HepG2 (cell line): ENCODE measurements around the gene ZNF467.

Experiments
- ARID2 ChIP-seq: sonication (generic); formaldehyde crosslinking; IDR thresholded peaks from 2 replicates; pipeline ENCODE4 v1.8.1; 2022; ENCODE audit warnings: mild to moderate bottlenecking, missing genetic modification reagents, borderline replicate concordance
- EP300 ChIP-seq, 3 experiments: sonication (generic) in 1 of 3; formaldehyde crosslinking in 1 of 3; IDR thresholded peaks; 2 replicates each; pipeline versions ENCODE4 v1.5.1 to v1.6.1; 2011 to 2020; ENCODE audit warnings: low read depth in 2 of 3, low read length in 2 of 3, borderline replicate concordance in 1 of 3, improper control_type of control experiment in 1 of 3, mild to moderate bottlenecking in 1 of 3, missing genetic modification reagents in 1 of 3, moderate library complexity in 1 of 3
- HDAC2 ChIP-seq: sonication (generic); formaldehyde crosslinking; IDR thresholded peaks from 2 replicates; pipeline ENCODE4 v1.4.0; 2020; ENCODE audit warnings: missing genetic modification reagents
- POLR2AphosphoS5 ChIP-seq: IDR thresholded peaks from 2 replicates; pipeline ENCODE4 v1.6.1; 2012; ENCODE audit warnings: low read depth, low read length
- SIN3A ChIP-seq: IDR thresholded peaks from 2 replicates; pipeline ENCODE4 v1.6.1; 2011; ENCODE audit warnings: low read depth, mild to moderate bottlenecking, control low read depth, low read length, borderline replicate concordance
- TCF7 ChIP-seq: sonication (generic); IDR thresholded peaks from 2 replicates; pipeline ENCODE4 v1.6.1; 2016; ENCODE audit warnings: antibody characterized with exemption, low read depth
- ZEB1 ChIP-seq: IDR thresholded peaks from 2 replicates; pipeline ENCODE4 v1.6.1; 2012; ENCODE audit warnings: mild to moderate bottlenecking, low read depth, inconsistent platforms; ENCODE audit not compliant: insufficient replicate concordance
- ZNF326 ChIP-seq: sonication (generic); formaldehyde crosslinking; IDR thresholded peaks from 2 replicates; pipeline ENCODE4 v1.4.0; 2020; ENCODE audit warnings: missing genetic modification reagents, borderline replicate concordance
- TF ChIP-seq, protein P1 (sequence below): sonication (generic); formaldehyde crosslinking; IDR thresholded peaks from 2 replicates; pipeline ENCODE4 v1.5.0; 2020; ENCODE audit warnings: mild to moderate bottlenecking, missing genetic modification reagents, moderate library complexity
- TF ChIP-seq, protein P2 (sequence below): sonication (generic); IDR thresholded peaks from 2 replicates; pipeline ENCODE4 v1.6.1; 2016; ENCODE audit warnings: low read depth, borderline replicate concordance
- TF ChIP-seq, protein P3 (sequence below): sonication (generic); formaldehyde crosslinking; IDR thresholded peaks from 2 replicates; pipeline ENCODE4 v1.4.0; 2020; ENCODE audit warnings: missing genetic modification reagents, mild to moderate bottlenecking, borderline replicate concordance
- TF ChIP-seq, protein P4 (sequence below): IDR thresholded peaks from 2 replicates; pipeline ENCODE4 v1.6.1; 2016; ENCODE audit warnings: low read depth, missing genetic modification reagents, missing compliant biosample characterization
- TF ChIP-seq, protein P5 (sequence below): sonication (generic); formaldehyde crosslinking; IDR thresholded peaks from one replicate; pipeline ENCODE4 v1.5.1; 2020; ENCODE audit warnings: mild to moderate bottlenecking, missing genetic modification reagents; ENCODE audit errors: not compliant biosample characterization

DNA sequence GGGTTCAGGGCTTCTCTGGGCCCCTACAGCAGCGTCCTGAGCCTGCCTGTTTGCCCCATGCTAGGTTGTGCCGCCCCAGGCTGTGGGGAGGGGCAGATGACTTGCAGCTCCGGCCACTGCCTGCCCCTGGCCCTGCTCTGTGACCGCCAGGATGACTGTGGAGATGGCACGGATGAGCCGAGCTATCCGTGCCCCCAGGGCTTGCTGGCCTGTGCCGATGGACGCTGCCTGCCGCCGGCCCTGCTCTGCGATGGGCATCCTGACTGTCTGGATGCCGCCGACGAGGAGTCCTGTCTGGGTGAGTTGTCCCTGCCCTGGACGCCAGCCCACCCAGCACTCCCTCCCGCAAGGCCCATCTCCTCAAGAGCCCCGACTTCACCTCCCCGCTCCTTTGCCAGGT, 15.7 kb upstream of the ZNF467 start:
- TF ChIP-seq EP300 (IDR thresholded peaks at IDR 0.05; ENCODE audit: low read depth in 2 of 2, low read length in 2 of 2) (no peak), EP300 (CRISPR knock-in tag; IDR thresholded peaks at IDR 0.05; ENCODE audit: borderline replicate concordance) (no peak), ZNF326 (no peak), ZEB1 (no peak), ARID2 (CRISPR knock-in tag) (no peak), SIN3A (no peak), HDAC2 (CRISPR knock-in tag) (no peak), POLR2AphosphoS5 (no peak), TCF7 (no peak)
- TF ChIP-seq, protein P1, sequence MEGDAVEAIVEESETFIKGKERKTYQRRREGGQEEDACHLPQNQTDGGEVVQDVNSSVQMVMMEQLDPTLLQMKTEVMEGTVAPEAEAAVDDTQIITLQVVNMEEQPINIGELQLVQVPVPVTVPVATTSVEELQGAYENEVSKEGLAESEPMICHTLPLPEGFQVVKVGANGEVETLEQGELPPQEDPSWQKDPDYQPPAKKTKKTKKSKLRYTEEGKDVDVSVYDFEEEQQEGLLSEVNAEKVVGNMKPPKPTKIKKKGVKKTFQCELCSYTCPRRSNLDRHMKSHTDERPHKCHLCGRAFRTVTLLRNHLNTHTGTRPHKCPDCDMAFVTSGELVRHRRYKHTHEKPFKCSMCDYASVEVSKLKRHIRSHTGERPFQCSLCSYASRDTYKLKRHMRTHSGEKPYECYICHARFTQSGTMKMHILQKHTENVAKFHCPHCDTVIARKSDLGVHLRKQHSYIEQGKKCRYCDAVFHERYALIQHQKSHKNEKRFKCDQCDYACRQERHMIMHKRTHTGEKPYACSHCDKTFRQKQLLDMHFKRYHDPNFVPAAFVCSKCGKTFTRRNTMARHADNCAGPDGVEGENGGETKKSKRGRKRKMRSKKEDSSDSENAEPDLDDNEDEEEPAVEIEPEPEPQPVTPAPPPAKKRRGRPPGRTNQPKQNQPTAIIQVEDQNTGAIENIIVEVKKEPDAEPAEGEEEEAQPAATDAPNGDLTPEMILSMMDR, result no peak
- TF ChIP-seq, protein P2, sequence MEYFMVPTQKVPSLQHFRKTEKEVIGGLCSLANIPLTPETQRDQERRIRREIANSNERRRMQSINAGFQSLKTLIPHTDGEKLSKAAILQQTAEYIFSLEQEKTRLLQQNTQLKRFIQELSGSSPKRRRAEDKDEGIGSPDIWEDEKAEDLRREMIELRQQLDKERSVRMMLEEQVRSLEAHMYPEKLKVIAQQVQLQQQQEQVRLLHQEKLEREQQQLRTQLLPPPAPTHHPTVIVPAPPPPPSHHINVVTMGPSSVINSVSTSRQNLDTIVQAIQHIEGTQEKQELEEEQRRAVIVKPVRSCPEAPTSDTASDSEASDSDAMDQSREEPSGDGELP, result no peak
- TF ChIP-seq, protein P3, sequence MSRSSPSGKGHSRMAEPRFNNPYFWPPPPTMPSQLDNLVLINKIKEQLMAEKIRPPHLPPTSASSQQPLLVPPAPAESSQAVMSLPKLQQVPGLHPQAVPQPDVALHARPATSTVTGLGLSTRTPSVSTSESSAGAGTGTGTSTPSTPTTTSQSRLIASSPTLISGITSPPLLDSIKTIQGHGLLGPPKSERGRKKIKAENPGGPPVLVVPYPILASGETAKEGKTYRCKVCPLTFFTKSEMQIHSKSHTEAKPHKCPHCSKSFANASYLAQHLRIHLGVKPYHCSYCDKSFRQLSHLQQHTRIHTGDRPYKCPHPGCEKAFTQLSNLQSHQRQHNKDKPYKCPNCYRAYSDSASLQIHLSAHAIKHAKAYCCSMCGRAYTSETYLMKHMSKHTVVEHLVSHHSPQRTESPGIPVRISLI (CRISPR knock-in tag), result no peak
- TF ChIP-seq, protein P4, sequence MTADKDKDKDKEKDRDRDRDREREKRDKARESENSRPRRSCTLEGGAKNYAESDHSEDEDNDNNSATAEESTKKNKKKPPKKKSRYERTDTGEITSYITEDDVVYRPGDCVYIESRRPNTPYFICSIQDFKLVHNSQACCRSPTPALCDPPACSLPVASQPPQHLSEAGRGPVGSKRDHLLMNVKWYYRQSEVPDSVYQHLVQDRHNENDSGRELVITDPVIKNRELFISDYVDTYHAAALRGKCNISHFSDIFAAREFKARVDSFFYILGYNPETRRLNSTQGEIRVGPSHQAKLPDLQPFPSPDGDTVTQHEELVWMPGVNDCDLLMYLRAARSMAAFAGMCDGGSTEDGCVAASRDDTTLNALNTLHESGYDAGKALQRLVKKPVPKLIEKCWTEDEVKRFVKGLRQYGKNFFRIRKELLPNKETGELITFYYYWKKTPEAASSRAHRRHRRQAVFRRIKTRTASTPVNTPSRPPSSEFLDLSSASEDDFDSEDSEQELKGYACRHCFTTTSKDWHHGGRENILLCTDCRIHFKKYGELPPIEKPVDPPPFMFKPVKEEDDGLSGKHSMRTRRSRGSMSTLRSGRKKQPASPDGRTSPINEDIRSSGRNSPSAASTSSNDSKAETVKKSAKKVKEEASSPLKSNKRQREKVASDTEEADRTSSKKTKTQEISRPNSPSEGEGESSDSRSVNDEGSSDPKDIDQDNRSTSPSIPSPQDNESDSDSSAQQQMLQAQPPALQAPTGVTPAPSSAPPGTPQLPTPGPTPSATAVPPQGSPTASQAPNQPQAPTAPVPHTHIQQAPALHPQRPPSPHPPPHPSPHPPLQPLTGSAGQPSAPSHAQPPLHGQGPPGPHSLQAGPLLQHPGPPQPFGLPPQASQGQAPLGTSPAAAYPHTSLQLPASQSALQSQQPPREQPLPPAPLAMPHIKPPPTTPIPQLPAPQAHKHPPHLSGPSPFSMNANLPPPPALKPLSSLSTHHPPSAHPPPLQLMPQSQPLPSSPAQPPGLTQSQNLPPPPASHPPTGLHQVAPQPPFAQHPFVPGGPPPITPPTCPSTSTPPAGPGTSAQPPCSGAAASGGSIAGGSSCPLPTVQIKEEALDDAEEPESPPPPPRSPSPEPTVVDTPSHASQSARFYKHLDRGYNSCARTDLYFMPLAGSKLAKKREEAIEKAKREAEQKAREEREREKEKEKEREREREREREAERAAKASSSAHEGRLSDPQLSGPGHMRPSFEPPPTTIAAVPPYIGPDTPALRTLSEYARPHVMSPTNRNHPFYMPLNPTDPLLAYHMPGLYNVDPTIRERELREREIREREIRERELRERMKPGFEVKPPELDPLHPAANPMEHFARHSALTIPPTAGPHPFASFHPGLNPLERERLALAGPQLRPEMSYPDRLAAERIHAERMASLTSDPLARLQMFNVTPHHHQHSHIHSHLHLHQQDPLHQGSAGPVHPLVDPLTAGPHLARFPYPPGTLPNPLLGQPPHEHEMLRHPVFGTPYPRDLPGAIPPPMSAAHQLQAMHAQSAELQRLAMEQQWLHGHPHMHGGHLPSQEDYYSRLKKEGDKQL (CRISPR knock-in tag), result no peak
- TF ChIP-seq, protein P5, sequence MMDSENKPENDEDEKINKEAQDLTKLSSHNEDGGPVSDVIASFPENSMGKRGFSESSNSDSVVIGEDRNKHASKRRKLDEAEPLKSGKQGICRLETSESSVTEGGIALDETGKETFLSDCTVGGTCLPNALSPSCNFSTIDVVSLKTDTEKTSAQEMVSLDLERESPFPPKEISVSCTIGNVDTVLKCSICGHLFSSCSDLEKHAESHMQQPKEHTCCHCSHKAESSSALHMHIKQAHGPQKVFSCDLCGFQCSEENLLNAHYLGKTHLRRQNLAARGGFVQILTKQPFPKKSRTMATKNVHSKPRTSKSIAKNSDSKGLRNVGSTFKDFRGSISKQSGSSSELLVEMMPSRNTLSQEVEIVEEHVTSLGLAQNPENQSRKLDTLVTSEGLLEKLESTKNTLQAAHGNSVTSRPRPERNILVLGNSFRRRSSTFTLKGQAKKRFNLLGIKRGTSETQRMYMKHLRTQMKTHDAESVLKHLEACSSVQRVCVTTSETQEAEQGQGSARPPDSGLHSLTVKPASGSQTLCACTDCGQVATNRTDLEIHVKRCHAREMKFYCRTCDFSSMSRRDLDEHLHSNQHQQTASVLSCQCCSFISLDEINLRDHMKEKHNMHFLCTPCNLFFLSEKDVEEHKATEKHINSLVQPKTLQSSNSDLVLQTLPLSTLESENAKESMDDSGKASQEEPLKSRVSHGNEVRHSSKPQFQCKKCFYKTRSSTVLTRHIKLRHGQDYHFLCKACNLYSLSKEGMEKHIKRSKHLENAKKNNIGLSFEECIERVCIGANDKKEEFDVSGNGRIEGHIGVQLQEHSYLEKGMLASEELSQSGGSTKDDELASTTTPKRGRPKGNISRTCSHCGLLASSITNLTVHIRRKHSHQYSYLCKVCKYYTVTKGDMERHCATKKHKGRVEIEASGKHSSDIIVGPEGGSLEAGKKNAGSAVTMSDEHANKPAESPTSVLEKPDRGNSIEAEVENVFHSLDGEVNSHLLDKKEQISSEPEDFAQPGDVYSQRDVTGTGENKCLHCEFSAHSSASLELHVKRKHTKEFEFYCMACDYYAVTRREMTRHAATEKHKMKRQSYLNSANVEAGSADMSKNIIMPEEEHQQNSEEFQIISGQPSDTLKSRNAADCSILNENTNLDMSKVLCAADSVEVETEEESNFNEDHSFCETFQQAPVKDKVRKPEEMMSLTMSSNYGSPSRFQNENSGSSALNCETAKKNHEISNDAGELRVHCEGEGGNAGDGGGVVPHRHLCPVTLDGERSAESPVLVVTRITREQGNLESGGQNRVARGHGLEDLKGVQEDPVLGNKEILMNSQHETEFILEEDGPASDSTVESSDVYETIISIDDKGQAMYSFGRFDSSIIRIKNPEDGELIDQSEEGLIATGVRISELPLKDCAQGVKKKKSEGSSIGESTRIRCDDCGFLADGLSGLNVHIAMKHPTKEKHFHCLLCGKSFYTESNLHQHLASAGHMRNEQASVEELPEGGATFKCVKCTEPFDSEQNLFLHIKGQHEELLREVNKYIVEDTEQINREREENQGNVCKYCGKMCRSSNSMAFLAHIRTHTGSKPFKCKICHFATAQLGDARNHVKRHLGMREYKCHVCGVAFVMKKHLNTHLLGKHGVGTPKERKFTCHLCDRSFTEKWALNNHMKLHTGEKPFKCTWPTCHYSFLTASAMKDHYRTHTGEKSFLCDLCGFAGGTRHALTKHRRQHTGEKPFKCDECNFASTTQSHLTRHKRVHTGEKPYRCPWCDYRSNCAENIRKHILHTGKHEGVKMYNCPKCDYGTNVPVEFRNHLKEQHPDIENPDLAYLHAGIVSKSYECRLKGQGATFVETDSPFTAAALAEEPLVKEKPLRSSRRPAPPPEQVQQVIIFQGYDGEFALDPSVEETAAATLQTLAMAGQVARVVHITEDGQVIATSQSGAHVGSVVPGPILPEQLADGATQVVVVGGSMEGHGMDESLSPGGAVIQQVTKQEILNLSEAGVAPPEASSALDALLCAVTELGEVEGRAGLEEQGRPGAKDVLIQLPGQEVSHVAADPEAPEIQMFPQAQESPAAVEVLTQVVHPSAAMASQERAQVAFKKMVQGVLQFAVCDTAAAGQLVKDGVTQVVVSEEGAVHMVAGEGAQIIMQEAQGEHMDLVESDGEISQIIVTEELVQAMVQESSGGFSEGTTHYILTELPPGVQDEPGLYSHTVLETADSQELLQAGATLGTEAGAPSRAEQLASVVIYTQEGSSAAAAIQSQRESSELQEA, result no peak
